HEK293 (cell line): ENCODE data around the gene ACTR3.

Experiments used
- KLF16 ChIP-seq: fragments of 450-650 bp; formaldehyde crosslinking; IDR thresholded peaks from 2 replicates; pipeline ENCODE4 v1.5.1; 2017; ENCODE audit warnings: missing biosample characterization, missing genetic modification characterization
- RBAK ChIP-seq: fragments of 450-650 bp; formaldehyde crosslinking; IDR thresholded peaks from 2 replicates; pipeline ENCODE4 v1.5.1; 2016; ENCODE audit warnings: missing biosample characterization, missing genetic modification characterization
- SCRT2 ChIP-seq: fragments of 450-650 bp; formaldehyde crosslinking; IDR thresholded peaks from 2 replicates; pipeline ENCODE4 v1.5.1; 2016; ENCODE audit warnings: missing biosample characterization, missing genetic modification characterization
- ZNF223 ChIP-seq: fragments of 450-650 bp; formaldehyde crosslinking; IDR thresholded peaks from 2 replicates; pipeline ENCODE4 v1.5.1; 2016; ENCODE audit warnings: missing biosample characterization, missing genetic modification characterization
- ZNF510 ChIP-seq: fragments of 450-650 bp; formaldehyde crosslinking; IDR thresholded peaks from 2 replicates; pipeline ENCODE4 v1.5.1; 2018; ENCODE audit warnings: mild to moderate bottlenecking, missing genetic modification characterization, missing biosample characterization; ENCODE audit not compliant: insufficient replicate concordance
- ZNF76 ChIP-seq: fragments of 450-650 bp; formaldehyde crosslinking; IDR thresholded peaks from 2 replicates; pipeline ENCODE4; 2016; ENCODE audit warnings: low read depth, missing biosample characterization, missing genetic modification characterization, borderline replicate concordance
- TF ChIP-seq, protein P1 (sequence below): fragments of 450-650 bp; formaldehyde crosslinking; IDR thresholded peaks from 2 replicates; pipeline ENCODE4 v1.5.1; 2016; ENCODE audit warnings: missing biosample characterization, missing genetic modification characterization
- TF ChIP-seq, protein P2 (sequence below): fragments of 450-650 bp; formaldehyde crosslinking; IDR thresholded peaks from 2 replicates; pipeline ENCODE4 v1.5.1; 2016; ENCODE audit warnings: missing biosample characterization, missing genetic modification characterization
- TF ChIP-seq, protein P3 (sequence below): fragments of 450-650 bp; formaldehyde crosslinking; IDR thresholded peaks from 2 replicates; pipeline ENCODE4 v1.5.1; 2016; ENCODE audit warnings: missing biosample characterization, missing genetic modification characterization

DNA sequence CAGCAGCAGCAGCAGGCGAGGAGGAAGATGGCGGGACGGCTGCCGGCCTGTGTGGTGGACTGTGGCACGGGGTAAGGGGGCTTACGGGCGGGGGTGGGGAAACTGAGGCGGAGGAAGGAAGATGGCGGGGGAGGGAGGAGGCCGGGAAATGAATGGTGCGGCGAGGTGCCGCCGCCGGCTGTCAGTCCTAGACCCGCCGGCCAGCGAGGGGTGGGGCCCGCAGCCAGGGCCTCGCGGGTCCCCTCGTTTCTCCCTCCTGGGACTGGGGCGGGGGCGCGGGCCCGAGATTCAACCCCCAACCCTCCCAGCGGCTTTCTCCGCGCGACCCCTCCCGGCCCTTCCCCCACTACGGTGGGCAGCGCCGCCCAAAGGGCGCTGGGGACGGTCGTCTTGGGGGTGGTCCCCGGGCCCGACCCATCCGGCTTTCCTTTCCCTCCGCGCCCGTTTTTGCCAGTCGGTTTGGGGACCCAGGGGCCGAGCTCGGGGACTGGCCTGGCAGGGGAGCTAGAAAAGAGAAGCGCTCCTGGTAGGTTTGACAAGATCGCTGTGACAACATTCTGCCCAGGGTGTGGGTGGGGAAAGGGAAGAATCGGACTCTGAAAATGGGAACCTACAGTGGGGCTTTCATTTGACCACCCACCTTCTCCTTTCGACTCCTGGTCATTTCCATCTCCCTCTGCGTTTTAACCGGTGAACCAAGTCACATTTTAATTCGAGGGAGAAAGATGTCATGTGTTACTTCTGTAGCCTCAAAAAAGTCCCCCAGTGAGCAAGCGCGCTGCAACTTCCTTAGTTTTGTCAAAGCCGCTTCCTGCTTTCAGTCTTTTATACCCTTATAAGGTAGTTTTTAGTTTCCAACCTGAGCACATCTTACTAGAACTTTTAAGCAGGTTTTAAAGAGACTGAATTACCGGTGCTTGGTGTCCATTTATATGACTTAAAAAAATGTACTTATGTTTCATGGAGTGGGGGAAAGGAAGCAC, 655 bp downstream of the ACTR3 start:
- TF ChIP-seq ZNF223 (tag by site-specific recombination) (no peak), ZNF76 (tag by site-specific recombination) (no peak; the same call in 1 of the 2 replicates), RBAK (tag by site-specific recombination) (no peak), ZNF510 (tag by site-specific recombination) (no peak), SCRT2 (tag by site-specific recombination) (no peak), KLF16 (tag by site-specific recombination) (no peak)
- TF ChIP-seq, protein P1, sequence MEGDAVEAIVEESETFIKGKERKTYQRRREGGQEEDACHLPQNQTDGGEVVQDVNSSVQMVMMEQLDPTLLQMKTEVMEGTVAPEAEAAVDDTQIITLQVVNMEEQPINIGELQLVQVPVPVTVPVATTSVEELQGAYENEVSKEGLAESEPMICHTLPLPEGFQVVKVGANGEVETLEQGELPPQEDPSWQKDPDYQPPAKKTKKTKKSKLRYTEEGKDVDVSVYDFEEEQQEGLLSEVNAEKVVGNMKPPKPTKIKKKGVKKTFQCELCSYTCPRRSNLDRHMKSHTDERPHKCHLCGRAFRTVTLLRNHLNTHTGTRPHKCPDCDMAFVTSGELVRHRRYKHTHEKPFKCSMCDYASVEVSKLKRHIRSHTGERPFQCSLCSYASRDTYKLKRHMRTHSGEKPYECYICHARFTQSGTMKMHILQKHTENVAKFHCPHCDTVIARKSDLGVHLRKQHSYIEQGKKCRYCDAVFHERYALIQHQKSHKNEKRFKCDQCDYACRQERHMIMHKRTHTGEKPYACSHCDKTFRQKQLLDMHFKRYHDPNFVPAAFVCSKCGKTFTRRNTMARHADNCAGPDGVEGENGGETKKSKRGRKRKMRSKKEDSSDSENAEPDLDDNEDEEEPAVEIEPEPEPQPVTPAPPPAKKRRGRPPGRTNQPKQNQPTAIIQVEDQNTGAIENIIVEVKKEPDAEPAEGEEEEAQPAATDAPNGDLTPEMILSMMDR (tag by site-specific recombination): peak; percentile 35; the same call in 1 of the 2 replicates
- TF ChIP-seq, protein P2, sequence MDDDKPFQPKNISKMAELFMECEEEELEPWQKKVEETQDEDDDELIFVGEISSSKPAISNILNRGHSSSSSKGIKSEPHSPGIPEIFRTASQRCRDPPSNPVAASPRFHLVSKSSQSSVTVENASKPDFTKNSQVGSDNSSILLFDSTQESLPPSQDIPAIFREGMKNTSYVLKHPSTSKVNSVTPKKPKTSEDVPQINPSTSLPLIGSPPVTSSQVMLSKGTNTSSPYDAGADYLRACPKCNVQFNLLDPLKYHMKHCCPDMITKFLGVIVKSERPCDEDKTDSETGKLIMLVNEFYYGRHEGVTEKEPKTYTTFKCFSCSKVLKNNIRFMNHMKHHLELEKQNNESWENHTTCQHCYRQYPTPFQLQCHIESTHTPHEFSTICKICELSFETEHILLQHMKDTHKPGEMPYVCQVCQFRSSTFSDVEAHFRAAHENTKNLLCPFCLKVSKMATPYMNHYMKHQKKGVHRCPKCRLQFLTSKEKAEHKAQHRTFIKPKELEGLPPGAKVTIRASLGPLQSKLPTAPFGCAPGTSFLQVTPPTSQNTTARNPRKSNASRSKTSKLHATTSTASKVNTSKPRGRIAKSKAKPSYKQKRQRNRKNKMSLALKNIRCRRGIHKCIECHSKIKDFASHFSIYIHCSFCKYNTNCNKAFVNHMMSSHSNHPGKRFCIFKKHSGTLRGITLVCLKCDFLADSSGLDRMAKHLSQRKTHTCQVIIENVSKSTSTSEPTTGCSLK (tag by site-specific recombination): no peak
- TF ChIP-seq, protein P3, sequence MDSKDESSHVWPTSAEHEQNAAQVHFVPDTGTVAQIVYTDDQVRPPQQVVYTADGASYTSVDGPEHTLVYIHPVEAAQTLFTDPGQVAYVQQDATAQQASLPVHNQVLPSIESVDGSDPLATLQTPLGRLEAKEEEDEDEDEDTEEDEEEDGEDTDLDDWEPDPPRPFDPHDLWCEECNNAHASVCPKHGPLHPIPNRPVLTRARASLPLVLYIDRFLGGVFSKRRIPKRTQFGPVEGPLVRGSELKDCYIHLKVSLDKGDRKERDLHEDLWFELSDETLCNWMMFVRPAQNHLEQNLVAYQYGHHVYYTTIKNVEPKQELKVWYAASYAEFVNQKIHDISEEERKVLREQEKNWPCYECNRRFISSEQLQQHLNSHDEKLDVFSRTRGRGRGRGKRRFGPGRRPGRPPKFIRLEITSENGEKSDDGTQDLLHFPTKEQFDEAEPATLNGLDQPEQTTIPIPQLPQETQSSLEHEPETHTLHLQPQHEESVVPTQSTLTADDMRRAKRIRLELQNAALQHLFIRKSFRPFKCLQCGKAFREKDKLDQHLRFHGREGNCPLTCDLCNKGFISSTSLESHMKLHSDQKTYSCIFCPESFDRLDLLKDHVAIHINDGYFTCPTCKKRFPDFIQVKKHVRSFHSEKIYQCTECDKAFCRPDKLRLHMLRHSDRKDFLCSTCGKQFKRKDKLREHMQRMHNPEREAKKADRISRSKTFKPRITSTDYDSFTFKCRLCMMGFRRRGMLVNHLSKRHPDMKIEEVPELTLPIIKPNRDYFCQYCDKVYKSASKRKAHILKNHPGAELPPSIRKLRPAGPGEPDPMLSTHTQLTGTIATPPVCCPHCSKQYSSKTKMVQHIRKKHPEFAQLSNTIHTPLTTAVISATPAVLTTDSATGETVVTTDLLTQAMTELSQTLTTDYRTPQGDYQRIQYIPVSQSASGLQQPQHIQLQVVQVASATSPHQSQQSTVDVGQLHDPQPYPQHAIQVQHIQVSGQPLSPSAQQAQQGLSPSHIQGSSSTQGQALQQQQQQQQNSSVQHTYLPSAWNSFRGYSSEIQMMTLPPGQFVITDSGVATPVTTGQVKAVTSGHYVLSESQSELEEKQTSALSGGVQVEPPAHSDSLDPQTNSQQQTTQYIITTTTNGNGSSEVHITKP (tag by site-specific recombination): peak; percentile 76
